SK-N-SH (cell line): ENCODE measurements around the gene MAGEC3. TPM values are rescaled to one million over a fixed set of nuclear protein-coding genes. Genes with fewer than 3 reads are reported as not detected.

Experiments
- CTCF ChIA-PET: fragments of 300-600, 350-600 bp; formaldehyde crosslinking; extraction: SDS; loops from one replicate; lab custom pipeline; 2021; lab: Yijun Ruan, JAX
- POLR2A ChIA-PET: fragments of 350-600 bp; sonication (Branson Sonifier 250); formaldehyde crosslinking; extraction: SDS; loops from one replicate; lab custom pipeline; 2020; ENCODE audit warnings: antibody characterized with exemption, inconsistent platforms; lab: Yijun Ruan, JAX
- DNase-seq: peaks from one replicate; pipeline ENCODE4 v3.0.0; 2012
- H2AFZ ChIP-seq: fragments of 200-600 bp; sonication (generic); 2 replicates; pipeline ENCODE4 v1.8.1; 2016; ENCODE audit warnings: antibody characterized with exemption, mild to moderate bottlenecking, low read depth
- H3F3A ChIP-seq: fragments of 200-600 bp; sonication (generic); replicated peaks from 2 replicates; pipeline ENCODE3; 2016; ENCODE audit warnings: antibody characterized with exemption, mild to moderate bottlenecking; ENCODE audit not compliant: insufficient read depth
- H3K27ac ChIP-seq, 2 experiments: fragments of 200-500 bp in 1 of 2; fragments of 200-600 bp in 1 of 2; sonication (Bioruptor generic) in 1 of 2; sonication (generic), shearing (Covaris generic) in 1 of 2; 2 replicates each; pipeline versions ENCODE4 v1.5.1 to v1.6.1; 2014 to 2016; ENCODE audit warnings: low read depth in 2 of 2, inconsistent platforms in 1 of 2, low read length in 1 of 2, mild to moderate bottlenecking in 1 of 2, mixed read lengths in 1 of 2
- H3K27me3 ChIP-seq: fragments of 200-600 bp; sonication (generic), shearing (Covaris generic); 2 replicates; pipeline ENCODE4 v1.6.1; 2016; ENCODE audit warnings: mixed run types; ENCODE audit not compliant: insufficient read depth
- H3K36me3 ChIP-seq, 2 experiments: fragments of 200-500 bp in 1 of 2; fragments of 200-600 bp in 1 of 2; sonication (Bioruptor generic) in 1 of 2; sonication (generic) in 1 of 2; replicated peaks in 1 of 2; 2 replicates each; pipeline versions ENCODE3 to v1.5.1; 2014 to 2016; ENCODE audit warnings: low read length in 1 of 2, mild to moderate bottlenecking in 1 of 2; ENCODE audit not compliant: insufficient read depth in 2 of 2, control insufficient read depth in 1 of 2
- H3K4me1 ChIP-seq, 2 experiments: fragments of 200-500 bp in 1 of 2; fragments of 200-600 bp in 1 of 2; sonication (Bioruptor generic) in 1 of 2; sonication (generic), shearing (Covaris generic) in 1 of 2; 2 replicates each; pipeline versions ENCODE4 v1.5.1 to v1.6.1; 2014 to 2016; ENCODE audit warnings: low read depth in 1 of 2, low read length in 1 of 2, mixed run types in 1 of 2; ENCODE audit not compliant: insufficient read depth in 2 of 2, control insufficient read depth in 1 of 2
- H3K4me2 ChIP-seq: fragments of 200-600 bp; sonication (generic), shearing (Covaris generic); 2 replicates; pipeline ENCODE4 v1.6.1; 2017; ENCODE audit warnings: mixed run types
- H3K4me3 ChIP-seq, 2 experiments: fragments of 200-500 bp in 1 of 2; fragments of 200-600 bp in 1 of 2; sonication (Bioruptor generic) in 1 of 2; sonication (generic), shearing (Covaris generic) in 1 of 2; 2 replicates each; pipeline versions ENCODE4 v1.5.1 to v1.8.1; 2014 to 2016; ENCODE audit warnings: low read depth in 2 of 2, inconsistent platforms in 1 of 2, low read length in 1 of 2, mild to moderate bottlenecking in 1 of 2, mixed read lengths in 1 of 2, moderate library complexity in 1 of 2
- H3K79me2 ChIP-seq: fragments of 200-600 bp; sonication (generic); 2 replicates; pipeline ENCODE4 v1.8.1; 2017; ENCODE audit warnings: mild to moderate bottlenecking; ENCODE audit not compliant: insufficient read depth
- H3K9ac ChIP-seq: fragments of 200-600 bp; sonication (generic); 2 replicates; pipeline ENCODE4 v1.6.1; 2017; ENCODE audit warnings: mixed run types
- H3K9me2 ChIP-seq: fragments of 200-600 bp; sonication (generic); 2 replicates; pipeline ENCODE4 v1.6.1; 2017; ENCODE audit warnings: mixed run types
- H3K9me3 ChIP-seq: fragments of 200-600 bp; sonication (generic); 2 replicates; pipeline ENCODE4 v1.6.1; 2017; ENCODE audit warnings: mixed run types, mild to moderate bottlenecking, moderate library complexity
- H4K20me1 ChIP-seq: fragments of 200-600 bp; sonication (generic); 2 replicates; pipeline ENCODE4 v1.6.1; 2017; ENCODE audit warnings: mild to moderate bottlenecking, mixed run types; ENCODE audit not compliant: insufficient read depth
- CHD2 ChIP-seq: fragments of 150-350 bp; IDR thresholded peaks from 2 replicates; pipeline ENCODE4 v1.6.1; 2018; ENCODE audit warnings: low read length; ENCODE audit not compliant: partially characterized antibody
- JUND ChIP-seq: IDR thresholded peaks from 2 replicates; pipeline ENCODE4 v1.4.0; 2012
- RCOR1 ChIP-seq: fragments of 150-350 bp; IDR thresholded peaks from 2 replicates; pipeline ENCODE4 v1.6.1; 2017; ENCODE audit warnings: antibody characterized with exemption, low read length
- TAF1 ChIP-seq: IDR thresholded peaks from 2 replicates; pipeline ENCODE4 v1.6.1; 2012; ENCODE audit warnings: low read depth, mild to moderate bottlenecking, low read length, moderate library complexity, borderline replicate concordance
- WGBS: methylation state at CpG from one replicate; pipeline ENCODE4 v1.1.6; 2017; ENCODE audit warnings: low lambda C conversion rate; 5-methylcytosine and 5-hydroxymethylcytosine counted together
- polyA plus RNA-seq, 3 experiments: library from polyadenylated mRNA; depleted of rRNA; stranded (reverse); fragments of >200 nt; gene quantifications; 2 replicates each; pipeline ENCODE4 v1.2.3, GENCODE V29; 2012
- TF ChIP-seq, protein P1 (sequence below): IDR thresholded peaks from 2 replicates; pipeline ENCODE4; 2012
- TF ChIP-seq, protein P2 (sequence below): fragments of 150-350 bp; IDR thresholded peaks from 2 replicates; pipeline ENCODE4 v1.6.1; 2016; ENCODE audit warnings: mild to moderate bottlenecking, low read depth, low read length
- TF ChIP-seq, protein P3 (sequence below): IDR thresholded peaks from 2 replicates; pipeline ENCODE4 v1.6.1; 2012; ENCODE audit warnings: mild to moderate bottlenecking, low read depth, low read length, moderate library complexity
- TF ChIP-seq, protein P4 (sequence below): fragments of 200-600 bp; sonication (generic); IDR thresholded peaks from 2 replicates; pipeline ENCODE4 v1.6.1; 2017; ENCODE audit warnings: antibody characterized with exemption, mild to moderate bottlenecking, moderate library complexity

The MAGEC3 gene
- polyA plus RNA-seq, 1 of the 3 experiments (the other 2 are of a cell fraction): 0.26 TPM

DNA sequence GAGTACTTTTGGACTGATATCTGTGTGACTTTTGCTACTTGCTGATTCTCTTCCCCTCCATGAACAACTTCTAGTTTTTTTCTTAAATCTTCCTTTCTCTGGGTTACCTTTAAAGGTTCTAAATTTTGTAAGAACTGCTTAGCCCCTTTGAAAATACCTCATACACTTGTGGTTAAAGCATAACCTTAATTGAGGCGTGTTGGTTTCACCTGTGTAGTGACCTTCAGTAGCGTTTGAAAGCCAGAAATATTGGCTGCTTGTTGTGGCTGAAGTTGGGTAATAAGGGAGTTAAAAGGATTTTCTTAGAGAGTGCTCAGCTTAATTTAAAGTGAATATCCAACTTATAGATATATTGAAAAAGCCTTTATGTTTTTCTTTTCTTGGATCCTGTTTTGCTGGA, 97.5 kb downstream of the MAGEC3 start:
- no peaks in the 10 kb centered on the region for H3K9me3 ChIP-seq
- H3K9ac ChIP-seq: no peak overlapping the region
- H3K27me3 ChIP-seq: no peaks in the 10 kb centered on the region
- no peaks in the 10 kb centered on the region for H3K4me1 ChIP-seq
- no peak for TF ChIP-seq CHD2
- TF ChIP-seq RCOR1: no peak
- TF ChIP-seq, protein P1, sequence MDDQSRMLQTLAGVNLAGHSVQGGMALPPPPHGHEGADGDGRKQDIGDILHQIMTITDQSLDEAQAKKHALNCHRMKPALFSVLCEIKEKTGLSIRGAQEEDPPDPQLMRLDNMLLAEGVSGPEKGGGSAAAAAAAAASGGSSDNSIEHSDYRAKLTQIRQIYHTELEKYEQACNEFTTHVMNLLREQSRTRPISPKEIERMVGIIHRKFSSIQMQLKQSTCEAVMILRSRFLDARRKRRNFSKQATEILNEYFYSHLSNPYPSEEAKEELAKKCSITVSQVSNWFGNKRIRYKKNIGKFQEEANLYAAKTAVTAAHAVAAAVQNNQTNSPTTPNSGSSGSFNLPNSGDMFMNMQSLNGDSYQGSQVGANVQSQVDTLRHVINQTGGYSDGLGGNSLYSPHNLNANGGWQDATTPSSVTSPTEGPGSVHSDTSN: no peak
- TF ChIP-seq JUND: no peak
- TF ChIP-seq TAF1: no peak
- TF ChIP-seq, protein P2, sequence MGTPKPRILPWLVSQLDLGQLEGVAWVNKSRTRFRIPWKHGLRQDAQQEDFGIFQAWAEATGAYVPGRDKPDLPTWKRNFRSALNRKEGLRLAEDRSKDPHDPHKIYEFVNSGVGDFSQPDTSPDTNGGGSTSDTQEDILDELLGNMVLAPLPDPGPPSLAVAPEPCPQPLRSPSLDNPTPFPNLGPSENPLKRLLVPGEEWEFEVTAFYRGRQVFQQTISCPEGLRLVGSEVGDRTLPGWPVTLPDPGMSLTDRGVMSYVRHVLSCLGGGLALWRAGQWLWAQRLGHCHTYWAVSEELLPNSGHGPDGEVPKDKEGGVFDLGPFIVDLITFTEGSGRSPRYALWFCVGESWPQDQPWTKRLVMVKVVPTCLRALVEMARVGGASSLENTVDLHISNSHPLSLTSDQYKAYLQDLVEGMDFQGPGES: no peak
- TF ChIP-seq, protein P3, sequence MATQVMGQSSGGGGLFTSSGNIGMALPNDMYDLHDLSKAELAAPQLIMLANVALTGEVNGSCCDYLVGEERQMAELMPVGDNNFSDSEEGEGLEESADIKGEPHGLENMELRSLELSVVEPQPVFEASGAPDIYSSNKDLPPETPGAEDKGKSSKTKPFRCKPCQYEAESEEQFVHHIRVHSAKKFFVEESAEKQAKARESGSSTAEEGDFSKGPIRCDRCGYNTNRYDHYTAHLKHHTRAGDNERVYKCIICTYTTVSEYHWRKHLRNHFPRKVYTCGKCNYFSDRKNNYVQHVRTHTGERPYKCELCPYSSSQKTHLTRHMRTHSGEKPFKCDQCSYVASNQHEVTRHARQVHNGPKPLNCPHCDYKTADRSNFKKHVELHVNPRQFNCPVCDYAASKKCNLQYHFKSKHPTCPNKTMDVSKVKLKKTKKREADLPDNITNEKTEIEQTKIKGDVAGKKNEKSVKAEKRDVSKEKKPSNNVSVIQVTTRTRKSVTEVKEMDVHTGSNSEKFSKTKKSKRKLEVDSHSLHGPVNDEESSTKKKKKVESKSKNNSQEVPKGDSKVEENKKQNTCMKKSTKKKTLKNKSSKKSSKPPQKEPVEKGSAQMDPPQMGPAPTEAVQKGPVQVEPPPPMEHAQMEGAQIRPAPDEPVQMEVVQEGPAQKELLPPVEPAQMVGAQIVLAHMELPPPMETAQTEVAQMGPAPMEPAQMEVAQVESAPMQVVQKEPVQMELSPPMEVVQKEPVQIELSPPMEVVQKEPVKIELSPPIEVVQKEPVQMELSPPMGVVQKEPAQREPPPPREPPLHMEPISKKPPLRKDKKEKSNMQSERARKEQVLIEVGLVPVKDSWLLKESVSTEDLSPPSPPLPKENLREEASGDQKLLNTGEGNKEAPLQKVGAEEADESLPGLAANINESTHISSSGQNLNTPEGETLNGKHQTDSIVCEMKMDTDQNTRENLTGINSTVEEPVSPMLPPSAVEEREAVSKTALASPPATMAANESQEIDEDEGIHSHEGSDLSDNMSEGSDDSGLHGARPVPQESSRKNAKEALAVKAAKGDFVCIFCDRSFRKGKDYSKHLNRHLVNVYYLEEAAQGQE: no peak
- no peaks in the 10 kb centered on the region for H4K20me1 ChIP-seq
- no peaks in the 10 kb centered on the region for H3K79me2 ChIP-seq
- ChIA-PET POLR2A (no interaction called here), CTCF (no interaction called here)
- H3K36me3 ChIP-seq: no peaks in the 10 kb centered on the region
- H3K4me2 ChIP-seq: no peak overlapping the region
- WGBS: 32% methylated on average over 2 of the region's 2 CpGs
- no peaks in the 10 kb centered on the region for H3F3A ChIP-seq
- DNase-seq: no peak
- H3K9me2 ChIP-seq: no peaks in the 10 kb centered on the region; the same call in 1 of the 2 replicates
- no peak overlapping the region for H2AFZ ChIP-seq
- H3K27ac ChIP-seq: no peak overlapping the region
- H3K4me3 ChIP-seq: no peak overlapping the region

- Histone ChIP-seq H3K4me2 (no peak overlapping the region), H3K36me3 (no peaks in the 10 kb centered on the region), H3K9me2 (no peaks in the 10 kb centered on the region; the same call in 1 of the 2 replicates), H3K4me3 (no peak overlapping the region), H3K79me2 (no peaks in the 10 kb centered on the region), H3F3A (no peaks in the 10 kb centered on the region), H3K4me1 (no peaks in the 10 kb centered on the region), H3K9me3 (no peaks in the 10 kb centered on the region), H3K9ac (no peak overlapping the region), H3K27ac (no peak overlapping the region), H4K20me1 (no peaks in the 10 kb centered on the region), H2AFZ (no peak overlapping the region), H3K27me3 (no peaks in the 10 kb centered on the region)
- 22% methylated on average over 1 of the region's 1 CpG for WGBS
- POLR2A ChIA-PET: no interaction called here
- CTCF ChIA-PET: no interaction called here
- TF ChIP-seq, protein P4, sequence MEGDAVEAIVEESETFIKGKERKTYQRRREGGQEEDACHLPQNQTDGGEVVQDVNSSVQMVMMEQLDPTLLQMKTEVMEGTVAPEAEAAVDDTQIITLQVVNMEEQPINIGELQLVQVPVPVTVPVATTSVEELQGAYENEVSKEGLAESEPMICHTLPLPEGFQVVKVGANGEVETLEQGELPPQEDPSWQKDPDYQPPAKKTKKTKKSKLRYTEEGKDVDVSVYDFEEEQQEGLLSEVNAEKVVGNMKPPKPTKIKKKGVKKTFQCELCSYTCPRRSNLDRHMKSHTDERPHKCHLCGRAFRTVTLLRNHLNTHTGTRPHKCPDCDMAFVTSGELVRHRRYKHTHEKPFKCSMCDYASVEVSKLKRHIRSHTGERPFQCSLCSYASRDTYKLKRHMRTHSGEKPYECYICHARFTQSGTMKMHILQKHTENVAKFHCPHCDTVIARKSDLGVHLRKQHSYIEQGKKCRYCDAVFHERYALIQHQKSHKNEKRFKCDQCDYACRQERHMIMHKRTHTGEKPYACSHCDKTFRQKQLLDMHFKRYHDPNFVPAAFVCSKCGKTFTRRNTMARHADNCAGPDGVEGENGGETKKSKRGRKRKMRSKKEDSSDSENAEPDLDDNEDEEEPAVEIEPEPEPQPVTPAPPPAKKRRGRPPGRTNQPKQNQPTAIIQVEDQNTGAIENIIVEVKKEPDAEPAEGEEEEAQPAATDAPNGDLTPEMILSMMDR: peak; percentile 39
- TF ChIP-seq JUND: no peak
- no peak for DNase-seq
These were observed 98.0 kb downstream of the MAGEC3 start for GRCh38 chrX:141936080-141936479.
